GM21390 (cell line): Measurements from ENCODE around the gene NLGN2.

Source experiments
- ATAC-seq: cut with Tn5 transposase; IDR thresholded peaks from one replicate; pipeline ENCODE4 v1.9.1; 2021; ENCODE audit not compliant: unreplicated experiment

Gene NLGN2

GRCh38 chr17:7463372-7463846, 55.8 kb downstream of the NLGN2 start:
- ATAC-seq, result no peak

- ATAC-seq, result no peak
Observed at GRCh38 chr17:7464081-7464480, 56.4 kb downstream of the NLGN2 start.

GRCh38 chr17:7465597-7466275, 58.1 kb downstream of the NLGN2 start:
- ATAC-seq, result no peak

- no peak for ATAC-seq
Observed at GRCh38 chr17:7466318-7466638, 58.6 kb downstream of the NLGN2 start.

- no peak for ATAC-seq
Observed at GRCh38 chr17:7466639-7467341, 59.1 kb downstream of the NLGN2 start.

- no peak for ATAC-seq
Observed at GRCh38 chr17:7467498-7467897, 59.9 kb downstream of the NLGN2 start.

- ATAC-seq, result no peak
Observed at GRCh38 chr17:7468290-7468689, 60.6 kb downstream of the NLGN2 start.

GRCh38 chr17:7468804-7469389, 61.3 kb downstream of the NLGN2 start:
- no peak for ATAC-seq
